SK-MEL-5 (cell line): ENCODE results near the gene RPTOR. TPM values are rescaled to one million over a fixed set of nuclear protein-coding genes. Genes with fewer than 3 reads are reported as not detected.
A peak's percentile ranks its signal among the peaks of the same experiment; 100 is the strongest.

Experiments
- DNase-seq: peaks from one replicate; pipeline ENCODE4 v3.0.0-alpha.2; 2016; ENCODE audit warnings: low read depth, low spot score
- in situ Hi-C: cut with HindIII; loops from 2 replicates; pipeline ENCODE4 v1.10.0; 2016; ENCODE audit warnings: low sequenced_read_pairs, high pct_unique_total_duplicates, low pct_unique_long_range_greater_than_20kb
- total RNA-seq: library from RNA; depleted of rRNA; stranded (reverse); fragments of >200 nt; shearing (Covaris generic); gene quantifications from 2 replicates; pipeline ENCODE4 v1.2.3, GENCODE V29; 2014

The RPTOR gene
- total RNA-seq, 1 experiment from 2014 or later: 27.3 TPM

DNA sequence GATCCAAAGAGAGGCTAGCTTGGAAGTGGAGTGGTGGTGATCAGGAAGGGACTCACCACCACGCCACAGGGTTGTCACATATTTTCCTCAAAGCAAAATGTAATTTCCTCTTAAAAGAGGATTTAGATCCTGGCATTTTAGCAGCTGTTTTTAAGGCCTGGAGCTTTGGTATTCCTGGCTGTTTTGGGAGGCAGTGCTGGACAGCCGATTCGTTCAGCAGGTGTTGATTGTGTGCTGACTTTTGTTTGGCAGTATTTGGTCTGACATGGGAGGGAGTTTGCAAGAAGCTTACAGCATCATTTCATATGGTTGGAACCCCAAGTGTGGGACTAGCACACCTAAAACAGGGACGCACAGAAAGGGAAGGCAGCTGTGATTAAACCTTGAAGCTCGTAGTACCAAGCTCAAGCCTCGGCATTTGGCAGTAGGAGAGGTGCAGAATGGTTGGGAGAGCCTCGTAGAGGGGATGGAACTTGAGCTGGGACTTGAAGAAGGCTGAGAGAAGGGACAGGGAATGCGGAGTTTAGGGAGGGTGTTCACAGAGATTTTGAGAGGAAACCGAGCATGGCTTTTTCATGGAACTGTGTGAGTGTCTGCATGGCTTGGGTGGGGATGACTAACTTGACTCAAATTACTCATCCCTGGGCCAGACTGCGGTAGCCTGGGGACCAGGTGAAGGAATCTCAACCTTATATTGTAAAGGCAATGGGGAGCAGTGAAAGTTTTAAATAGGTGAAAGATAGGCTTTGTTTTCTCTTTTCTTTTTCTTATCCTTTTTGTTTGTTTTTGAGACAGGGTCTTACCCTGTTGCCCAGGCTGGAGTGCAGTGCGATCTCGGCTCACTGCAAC is 52.3 kb downstream of the RPTOR start:
- in situ Hi-C loops: no loop called here
- no peak for DNase-seq

DNA sequence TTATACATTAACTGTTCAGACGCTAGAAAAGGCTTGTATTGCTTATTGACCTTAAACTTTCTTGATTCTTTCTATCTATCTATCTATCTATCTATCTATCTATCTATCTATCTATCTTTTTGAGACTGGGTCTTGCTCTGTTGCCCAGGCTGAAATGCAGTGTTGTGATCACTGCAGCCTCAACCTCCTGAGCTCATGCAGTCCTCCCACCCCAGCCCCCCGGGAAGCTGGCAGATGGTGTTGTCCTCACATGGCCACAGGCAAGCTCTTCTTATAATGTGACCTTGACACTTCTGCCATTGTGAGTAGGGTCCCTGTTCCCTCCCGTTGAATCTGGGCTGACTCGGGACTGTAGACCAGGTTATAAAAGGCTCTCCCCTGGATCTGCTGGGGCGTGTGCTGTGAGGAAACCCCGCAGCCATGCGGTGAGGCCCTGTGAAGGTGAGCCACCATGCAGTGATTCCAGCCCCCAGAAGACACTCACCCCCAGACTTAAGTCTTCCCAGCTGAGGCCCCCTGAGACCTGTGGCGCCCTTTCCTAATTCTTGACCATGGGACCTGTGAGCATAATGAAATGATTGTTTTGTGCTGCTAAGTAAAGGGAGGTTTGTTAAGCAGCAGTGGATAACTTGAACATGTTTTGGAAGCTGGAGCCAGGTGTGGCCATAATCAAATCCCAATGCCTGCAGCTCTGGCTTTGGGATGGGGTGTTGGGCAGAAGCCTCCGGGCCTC is 54.3 kb downstream of the RPTOR start:
- in situ Hi-C loops: no loop called here
- DNase-seq: peak; percentile 67

DNA sequence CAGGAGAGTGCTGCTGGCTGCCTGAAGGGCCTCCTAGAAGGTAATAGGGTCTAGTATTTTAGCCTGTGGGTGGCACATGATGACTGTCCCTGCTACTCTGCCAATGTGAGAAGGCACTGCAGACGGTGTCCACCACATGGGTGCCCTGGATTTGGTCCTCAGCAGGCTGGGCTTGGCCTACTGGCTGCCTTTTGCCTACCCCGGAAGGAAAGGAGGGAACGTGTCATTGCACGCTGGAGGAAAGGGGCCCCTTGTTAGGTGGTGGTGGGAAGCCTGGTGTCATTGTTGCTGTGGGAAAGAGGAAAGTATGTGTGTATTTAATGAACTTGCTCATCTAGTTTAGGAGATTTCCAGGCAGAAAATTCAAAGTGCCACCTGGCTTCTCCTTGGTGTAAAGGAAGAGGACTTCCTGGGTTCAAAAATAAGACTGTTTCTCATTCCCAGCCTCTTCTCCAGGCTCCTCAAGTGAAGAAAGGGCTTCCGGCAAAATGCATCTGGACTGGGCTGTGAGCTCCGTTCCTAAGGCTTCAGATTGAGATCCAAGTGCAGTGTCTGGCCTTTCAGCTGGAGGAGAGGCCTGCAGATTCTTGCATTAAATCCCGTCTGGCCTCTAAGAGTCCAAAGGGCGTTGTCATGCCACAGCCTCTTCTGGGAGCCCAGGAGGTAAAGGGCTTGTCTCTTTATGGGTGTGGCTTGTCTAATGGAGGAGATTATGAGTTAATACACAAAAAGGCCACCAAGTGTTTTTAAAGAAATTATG is 55.1 kb downstream of the RPTOR start:
- no peak for DNase-seq
- in situ Hi-C loops: no loop called here

DNA sequence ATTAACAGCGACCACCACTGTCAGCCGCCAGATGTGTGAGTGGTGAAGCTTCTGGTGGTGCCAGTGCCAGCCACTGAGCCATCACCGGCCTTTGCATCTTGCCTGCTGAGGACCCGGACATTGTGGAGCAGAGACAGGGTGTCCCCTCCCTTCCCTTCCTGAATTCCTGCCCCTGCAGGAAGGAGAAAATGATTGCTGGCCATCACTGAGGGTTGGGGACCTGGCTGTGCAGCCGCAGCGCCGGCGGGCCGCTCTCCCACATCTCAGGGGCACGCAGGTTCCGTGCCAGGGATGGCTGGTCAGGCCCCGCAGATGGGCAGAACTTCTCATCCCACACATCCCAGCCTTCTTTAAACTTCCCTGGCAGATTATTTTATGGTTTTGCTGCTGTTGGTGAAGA is 56.5 kb downstream of the RPTOR start:
- DNase-seq: no peak
- in situ Hi-C loops: no loop called here

DNA sequence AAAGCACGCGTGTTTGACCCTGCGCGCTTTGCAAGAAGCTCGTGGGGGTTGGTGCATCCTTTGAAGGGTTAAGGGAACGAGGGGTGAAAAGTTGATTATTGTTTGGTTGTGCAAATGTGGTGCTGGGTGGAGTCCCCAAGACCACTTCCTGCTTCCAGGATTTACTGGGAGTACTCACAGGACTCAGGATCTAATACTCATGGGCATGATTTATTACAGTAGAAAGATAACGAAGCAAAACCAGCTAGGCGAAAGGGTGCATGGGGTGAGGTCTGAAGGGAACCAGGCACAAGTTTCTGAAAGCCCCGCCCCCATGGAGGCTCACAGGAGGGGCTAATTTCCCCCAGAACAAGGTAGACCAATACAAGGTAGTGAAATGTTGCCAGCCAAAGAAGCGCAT is 58.8 kb downstream of the RPTOR start:
- DNase-seq: no peak
- in situ Hi-C loops: no loop called here

DNA sequence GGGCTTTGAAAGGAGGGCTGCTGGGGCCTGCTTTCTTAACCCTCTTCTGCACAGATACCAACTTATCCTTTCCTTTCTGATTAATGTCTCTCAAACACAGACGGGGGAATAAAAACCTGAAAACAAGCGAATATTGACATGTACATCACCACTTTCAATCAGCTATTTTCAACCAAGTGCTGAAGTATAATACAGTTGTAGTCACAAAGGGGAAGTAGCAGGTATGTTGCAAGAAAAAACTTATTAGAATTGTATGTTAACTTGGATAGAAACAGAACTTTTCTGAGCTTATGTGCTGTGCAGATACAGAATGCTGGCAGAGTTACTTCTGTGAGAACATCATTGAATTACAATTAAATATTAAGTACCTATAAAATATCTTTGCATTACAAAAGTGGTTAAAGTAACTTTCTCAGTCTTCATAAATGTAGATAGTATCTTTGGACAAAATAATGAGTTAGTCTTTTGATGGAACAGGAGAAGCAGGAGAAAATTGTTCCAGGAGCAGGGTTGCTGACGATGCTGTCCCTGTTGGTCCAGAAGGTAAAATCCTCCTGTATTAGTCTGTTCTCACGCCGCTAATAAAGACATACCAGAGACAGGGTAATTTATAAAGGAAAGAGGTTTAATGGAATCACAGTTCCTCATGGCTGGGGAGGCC is 59.5 kb downstream of the RPTOR start:
- DNase-seq: no peak
- in situ Hi-C loops: no loop called here

DNA sequence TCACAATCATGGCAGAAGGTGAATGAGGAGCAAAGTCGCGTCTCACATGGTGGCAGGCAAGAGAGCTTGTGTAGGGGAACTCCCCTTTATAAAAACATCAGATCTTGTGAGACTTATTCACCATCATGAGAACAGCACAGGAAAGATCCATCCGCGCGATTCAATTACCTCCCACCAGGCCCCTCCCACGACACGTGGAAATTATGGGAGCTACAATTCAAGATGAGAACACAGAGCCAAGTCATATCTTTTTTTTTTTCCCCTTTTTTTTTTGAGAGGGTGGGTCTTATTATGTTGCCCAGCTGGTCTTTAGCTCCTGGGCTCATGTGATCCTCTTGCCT is 60.0 kb downstream of the RPTOR start:
- peak; percentile 43 for DNase-seq
- in situ Hi-C loops: no loop called here

DNA sequence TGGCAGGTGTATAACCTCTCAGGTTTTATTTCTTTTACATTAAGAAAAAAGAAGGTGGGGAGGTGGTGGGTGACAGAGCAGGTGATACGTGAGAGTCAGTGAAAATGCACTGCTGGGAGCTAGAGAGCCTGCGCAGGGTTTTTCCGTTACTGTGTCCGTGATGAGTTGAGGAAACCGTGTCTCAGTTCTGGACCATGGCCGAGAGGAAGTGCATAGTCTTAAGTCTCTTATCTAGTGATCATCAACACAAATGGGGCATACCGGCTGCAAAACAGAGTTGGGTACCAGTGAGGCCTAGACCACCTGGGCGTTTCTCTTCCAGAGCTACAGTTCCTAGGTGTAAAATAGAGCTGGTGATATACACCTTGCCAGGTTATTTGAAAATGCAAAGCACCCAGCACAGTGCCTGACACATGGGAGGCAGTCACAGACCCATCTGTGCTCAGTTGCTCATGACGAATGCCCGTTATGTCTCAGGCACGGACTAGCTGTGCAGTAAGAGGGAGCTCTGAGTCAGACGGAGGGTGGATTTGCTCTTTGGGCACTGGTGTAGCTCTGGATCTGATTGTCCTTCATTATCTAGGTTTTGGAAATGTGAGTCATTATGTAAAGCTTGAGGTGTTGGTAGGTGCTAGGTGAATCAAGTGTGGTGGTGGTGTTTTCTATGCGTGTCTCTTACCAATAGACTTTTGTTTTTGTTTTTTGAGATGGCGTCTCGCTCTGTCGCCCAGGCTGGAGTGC is 60.9 kb downstream of the RPTOR start:
- in situ Hi-C loops: no loop called here
- no peak for DNase-seq

DNA sequence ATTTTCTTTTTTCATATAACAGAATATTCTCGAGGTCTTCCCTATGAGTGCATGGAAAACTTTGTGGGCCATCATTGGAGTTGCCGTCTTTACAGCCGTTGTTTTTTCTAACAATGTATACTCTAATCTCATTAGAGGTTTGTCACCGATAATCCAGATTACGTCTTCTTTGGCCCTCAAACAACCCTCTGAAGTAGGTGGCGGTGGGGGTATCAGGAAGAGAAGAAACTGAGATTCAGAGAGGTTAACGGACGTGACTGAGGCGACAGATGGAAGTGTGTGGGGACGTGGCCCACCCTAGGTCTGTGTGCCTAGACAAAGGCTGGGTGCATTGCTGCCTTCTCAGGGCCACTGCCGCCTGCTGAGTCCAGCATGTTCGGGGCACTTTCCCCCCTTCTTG is 63.7 kb downstream of the RPTOR start:
- DNase-seq: no peak
- in situ Hi-C loops: no loop called here

DNA sequence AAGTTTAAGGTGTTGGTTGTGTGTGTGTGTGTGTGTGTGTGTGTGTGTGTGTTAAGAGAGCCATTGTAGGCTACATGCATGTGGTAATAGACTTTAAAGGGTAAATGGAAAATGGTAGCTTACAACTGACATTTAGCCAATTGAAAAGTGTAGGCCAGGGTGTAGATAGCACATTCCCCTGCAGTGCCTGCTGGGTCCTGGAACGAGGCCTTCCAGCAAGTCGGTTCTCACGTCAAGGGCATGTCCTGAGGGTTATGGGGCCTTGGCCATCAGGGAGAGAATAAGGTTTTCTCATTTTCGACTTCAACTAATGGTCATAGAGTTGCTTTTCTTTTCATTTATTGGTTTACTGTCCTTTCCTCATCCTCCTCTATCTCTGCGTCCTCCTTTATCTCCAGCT is 65.1 kb downstream of the RPTOR start:
- DNase-seq: no peak
- in situ Hi-C loops: loop anchor here (10.0 kb wide), 1 partner anchor 255 kb away; no protein-coding TSS in a partner anchor

DNA sequence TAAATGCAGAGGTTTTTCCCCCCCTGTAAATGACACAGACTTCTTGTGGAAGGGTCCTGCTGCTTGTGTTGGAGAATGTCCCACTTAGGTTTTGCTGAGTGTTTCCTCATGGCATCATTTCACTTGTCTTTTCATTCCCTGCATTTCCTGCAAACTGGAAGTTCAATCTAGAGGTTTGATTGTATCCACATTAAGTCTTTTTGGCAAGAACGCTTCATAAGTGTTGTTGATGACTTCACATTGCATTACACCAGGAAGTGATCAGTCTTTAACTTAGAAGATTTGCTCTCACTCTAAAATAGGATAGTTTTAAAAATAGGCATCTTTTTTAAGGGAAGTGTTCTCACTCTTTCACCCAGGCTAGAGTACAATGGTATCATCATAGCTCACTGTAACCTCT is 67.2 kb downstream of the RPTOR start:
- in situ Hi-C loops: loop anchor here (10.0 kb wide), 1 partner anchor 253 kb away; no protein-coding TSS in a partner anchor

DNA sequence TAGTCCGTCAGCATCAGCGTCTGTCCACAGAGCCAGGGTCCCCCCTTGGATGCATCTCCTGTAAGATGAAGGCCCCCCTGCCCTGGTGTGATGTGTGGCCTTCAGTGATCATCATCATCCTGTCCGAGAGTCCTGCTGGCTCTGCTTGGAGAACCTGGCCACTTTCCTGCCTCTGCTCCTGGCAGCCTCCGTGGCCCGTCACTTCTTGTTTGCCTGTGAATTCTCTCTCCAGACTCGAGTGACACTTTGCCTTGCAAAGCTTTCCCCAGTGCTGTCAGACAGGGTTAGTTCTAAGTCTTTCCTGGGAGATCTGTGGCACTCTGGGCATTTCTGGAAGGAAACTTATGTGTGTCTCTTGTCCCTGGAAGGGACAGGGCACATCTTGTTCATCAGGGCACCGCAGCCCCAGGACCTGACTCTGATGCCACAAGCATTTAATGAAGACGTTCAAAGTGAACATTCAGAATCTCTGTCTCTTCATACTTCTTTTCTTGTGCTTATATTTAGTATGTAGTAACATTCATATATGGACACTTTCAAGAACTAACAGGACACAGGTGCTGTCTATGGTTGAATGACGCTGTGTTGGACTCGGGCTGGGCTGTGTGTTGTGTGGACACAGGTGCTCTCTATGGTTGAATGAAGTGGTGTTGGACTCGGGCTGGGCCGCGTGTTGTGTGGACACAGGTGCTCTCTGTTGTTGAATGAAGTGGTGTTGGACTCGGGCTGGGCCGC is 68.5 kb downstream of the RPTOR start:
- in situ Hi-C loops: loop anchor here (10.0 kb wide), 1 partner anchor 252 kb away; no protein-coding TSS in a partner anchor
- no peak for DNase-seq

More for the DNA sequence above, 67.2 kb downstream of the RPTOR start:
- no peak for DNase-seq

DNA sequence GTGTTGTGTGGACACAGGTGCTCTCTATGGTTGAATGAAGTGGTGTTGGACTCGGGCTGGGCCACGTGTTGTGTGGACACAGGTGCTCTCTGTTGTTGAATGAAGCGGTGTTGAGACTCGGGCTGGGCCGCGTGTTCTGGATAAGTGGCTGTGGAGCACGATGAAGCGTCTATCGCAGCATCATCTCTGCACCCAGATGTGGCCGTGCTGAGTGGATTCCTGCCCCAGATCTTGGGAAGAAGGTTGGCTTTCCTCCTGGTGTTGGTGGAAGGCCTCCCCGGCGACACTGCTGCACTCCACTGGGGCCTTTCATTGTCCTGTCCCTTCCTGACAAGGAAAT is 69.1 kb downstream of the RPTOR start:
- no peak for DNase-seq
- in situ Hi-C loops: loop anchor here (10.0 kb wide), 1 partner anchor 251 kb away; no protein-coding TSS in a partner anchor

DNA sequence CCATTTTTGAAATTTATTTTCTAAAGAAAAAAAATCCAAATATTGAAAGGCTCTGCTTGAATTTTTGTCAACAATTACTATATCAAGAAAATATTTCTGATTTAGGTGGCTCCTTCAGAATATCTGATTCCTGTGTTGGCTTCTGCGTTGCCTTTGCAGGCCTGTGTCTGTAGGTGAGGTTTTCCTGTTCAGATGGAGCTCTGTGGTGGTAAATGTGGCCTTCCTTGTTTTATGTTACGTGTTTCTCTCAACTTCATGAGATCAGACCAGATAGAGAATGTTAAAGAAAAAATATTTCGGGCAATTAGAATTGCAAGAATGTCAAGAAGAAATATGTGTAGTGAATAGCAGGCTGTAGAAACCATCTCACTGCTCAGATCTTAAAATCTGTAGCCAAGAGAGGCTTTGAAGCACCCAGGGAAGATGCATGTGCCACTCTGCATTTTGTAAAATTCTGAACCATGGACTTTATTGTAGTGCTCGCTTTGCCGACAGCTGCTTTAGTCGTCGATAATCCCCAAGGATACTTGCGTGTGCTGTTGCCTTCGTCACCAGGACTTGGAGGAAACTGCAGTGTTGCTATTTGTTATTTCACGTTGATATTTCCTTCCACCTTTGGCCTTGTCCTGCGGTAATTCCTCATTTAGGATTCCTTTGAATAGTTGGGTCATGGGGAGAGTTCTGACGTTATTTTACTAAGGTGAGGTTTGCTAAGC is 69.9 kb downstream of the RPTOR start:
- in situ Hi-C loops: loop anchor here (10.0 kb wide), 1 partner anchor 250 kb away; no protein-coding TSS in a partner anchor
- no peak for DNase-seq

DNA sequence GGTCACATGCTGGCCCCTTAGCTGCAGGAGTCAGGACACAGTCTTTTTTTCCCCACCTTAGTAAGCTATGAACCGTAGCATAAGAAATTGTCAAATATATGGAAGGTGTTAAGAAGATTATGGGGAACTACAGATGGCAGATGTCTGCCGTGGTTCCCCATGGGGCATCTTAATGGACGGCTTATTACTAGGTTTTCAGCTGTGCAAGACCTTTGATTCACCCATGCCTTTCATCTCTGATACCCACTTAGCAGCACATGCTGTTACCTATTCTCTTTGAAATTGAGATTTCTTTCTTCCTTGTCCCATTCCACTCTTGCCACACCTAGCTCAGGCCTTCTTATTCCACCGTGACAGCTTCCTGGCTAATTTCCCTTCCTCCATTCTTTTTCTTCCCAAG is 70.7 kb downstream of the RPTOR start:
- DNase-seq: no peak
- in situ Hi-C loops: loop anchor here (10.0 kb wide), 1 partner anchor 249 kb away; no protein-coding TSS in a partner anchor

DNA sequence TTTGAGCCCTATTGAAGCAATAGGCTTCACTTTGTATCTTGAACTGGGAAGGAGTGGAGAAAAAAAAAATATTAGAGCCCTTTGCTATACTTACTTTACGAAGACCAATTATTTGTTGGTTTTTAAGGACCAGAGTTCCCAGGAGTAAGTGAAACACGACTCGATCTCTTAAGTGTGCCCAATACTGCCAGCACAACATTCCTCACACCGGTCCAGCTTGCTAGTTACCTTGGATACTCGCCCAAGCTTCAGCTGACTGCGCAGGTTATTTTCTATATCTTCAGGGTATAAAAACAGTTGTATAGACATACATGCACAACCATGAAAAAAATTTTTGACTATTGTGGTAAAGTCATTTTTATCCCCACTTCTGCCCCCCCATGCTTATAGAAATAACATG is 72.1 kb downstream of the RPTOR start:
- DNase-seq: no peak
- in situ Hi-C loops: loop anchor here (10.0 kb wide), 1 partner anchor 248 kb away; no protein-coding TSS in a partner anchor
